Measurements from ENCODE around the gene MATN3.
A peak's percentile ranks its signal among the peaks of the same experiment; 100 is the strongest.

Gene MATN3

DNA sequence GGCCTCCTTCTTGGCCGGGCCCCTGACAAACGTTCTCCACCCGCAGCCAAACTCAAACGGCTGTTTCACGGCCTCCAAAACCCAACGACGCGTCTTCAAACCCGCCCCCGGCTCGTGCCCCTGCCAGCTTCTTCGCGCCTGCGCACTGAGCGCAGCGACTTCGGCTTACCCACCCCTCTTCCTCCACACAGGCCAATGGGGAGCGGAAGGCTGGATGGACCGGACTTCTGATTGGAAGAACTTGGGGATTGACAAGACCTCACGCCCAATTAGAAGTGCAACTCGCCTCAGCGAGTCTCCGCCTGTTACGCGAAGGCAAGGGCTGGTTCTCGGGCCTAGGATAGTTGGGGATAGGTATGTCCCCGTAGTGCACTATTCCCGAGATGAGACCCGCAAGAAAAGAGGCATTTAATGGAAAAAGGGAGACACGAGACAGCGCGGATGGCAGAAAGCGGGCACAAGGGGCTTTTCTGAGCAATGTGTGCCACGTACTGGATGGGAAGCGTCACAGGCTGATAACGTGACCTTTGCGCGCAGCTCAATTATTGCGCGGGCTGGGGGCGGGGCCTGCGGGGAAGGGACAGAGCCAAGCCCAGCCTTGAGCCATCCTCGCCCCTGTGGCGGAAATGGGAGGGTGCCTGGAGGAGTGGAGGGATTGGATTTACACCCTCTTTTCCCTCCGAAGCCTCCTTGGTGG lies 39.2 kb upstream of the MATN3 start, which contains the start of gene LAPTM4A:
LAPTM4A (minus strand) TSS at position 97 of the 697 bp plus-strand sequence. CDS start 108 bp downstream, outside the sequence.
- H3K36me3 ChIP-seq (ENCODE audit: insufficient read depth, low read length): no peaks in the 10 kb centered on the region
- H2AFZ ChIP-seq (ENCODE audit: low read length): peak within 1 kb of the TSS; percentile 99
- peaks cover 27% of the 10 kb centered on the region for H3K27me3 ChIP-seq (ENCODE audit: insufficient read depth, low read length, poor library complexity, severe bottlenecking)
- H3K9me3 ChIP-seq (ENCODE audit: insufficient read depth, low read depth, low read length): no peaks in the 10 kb centered on the region
- H3K4me2 ChIP-seq (ENCODE audit: low read depth, low read length, poor library complexity, severe bottlenecking): peak within 1 kb of the TSS; percentile 97
- H3F3A ChIP-seq (ENCODE audit: low read depth): no peaks in the 10 kb centered on the region
- no peaks in the 10 kb centered on the region for H3K9me2 ChIP-seq (replicated peaks; ENCODE audit: low read depth, low read length)
- H3K4me1 ChIP-seq (ENCODE audit: insufficient read depth, low read length, poor library complexity, severe bottlenecking): peaks cover 22% of the 10 kb centered on the region
- H3K79me2 ChIP-seq (ENCODE audit: insufficient read depth, low read length): peaks cover 45% of the 10 kb centered on the region
- peaks cover 33% of the 10 kb centered on the region for H4K20me1 ChIP-seq (ENCODE audit: insufficient read depth, low read length, poor library complexity, severe bottlenecking)
- H3K4me3 ChIP-seq (ENCODE audit: low read length, poor library complexity, severe bottlenecking): peak within 1 kb of the TSS; percentile 88
- H3K9ac ChIP-seq (ENCODE audit: low read depth, low read length, poor library complexity, severe bottlenecking): peak within 1 kb of the TSS; percentile 93
- TF ChIP-seq, protein P1, sequence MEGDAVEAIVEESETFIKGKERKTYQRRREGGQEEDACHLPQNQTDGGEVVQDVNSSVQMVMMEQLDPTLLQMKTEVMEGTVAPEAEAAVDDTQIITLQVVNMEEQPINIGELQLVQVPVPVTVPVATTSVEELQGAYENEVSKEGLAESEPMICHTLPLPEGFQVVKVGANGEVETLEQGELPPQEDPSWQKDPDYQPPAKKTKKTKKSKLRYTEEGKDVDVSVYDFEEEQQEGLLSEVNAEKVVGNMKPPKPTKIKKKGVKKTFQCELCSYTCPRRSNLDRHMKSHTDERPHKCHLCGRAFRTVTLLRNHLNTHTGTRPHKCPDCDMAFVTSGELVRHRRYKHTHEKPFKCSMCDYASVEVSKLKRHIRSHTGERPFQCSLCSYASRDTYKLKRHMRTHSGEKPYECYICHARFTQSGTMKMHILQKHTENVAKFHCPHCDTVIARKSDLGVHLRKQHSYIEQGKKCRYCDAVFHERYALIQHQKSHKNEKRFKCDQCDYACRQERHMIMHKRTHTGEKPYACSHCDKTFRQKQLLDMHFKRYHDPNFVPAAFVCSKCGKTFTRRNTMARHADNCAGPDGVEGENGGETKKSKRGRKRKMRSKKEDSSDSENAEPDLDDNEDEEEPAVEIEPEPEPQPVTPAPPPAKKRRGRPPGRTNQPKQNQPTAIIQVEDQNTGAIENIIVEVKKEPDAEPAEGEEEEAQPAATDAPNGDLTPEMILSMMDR (conservative IDR thresholded peaks at IDR 0.05; ENCODE audit: low read length): no peak
- no peak for TF ChIP-seq EZH2phosphoT487 (IDR thresholded peaks at IDR 0.05; ENCODE audit: borderline replicate concordance)

DNA sequence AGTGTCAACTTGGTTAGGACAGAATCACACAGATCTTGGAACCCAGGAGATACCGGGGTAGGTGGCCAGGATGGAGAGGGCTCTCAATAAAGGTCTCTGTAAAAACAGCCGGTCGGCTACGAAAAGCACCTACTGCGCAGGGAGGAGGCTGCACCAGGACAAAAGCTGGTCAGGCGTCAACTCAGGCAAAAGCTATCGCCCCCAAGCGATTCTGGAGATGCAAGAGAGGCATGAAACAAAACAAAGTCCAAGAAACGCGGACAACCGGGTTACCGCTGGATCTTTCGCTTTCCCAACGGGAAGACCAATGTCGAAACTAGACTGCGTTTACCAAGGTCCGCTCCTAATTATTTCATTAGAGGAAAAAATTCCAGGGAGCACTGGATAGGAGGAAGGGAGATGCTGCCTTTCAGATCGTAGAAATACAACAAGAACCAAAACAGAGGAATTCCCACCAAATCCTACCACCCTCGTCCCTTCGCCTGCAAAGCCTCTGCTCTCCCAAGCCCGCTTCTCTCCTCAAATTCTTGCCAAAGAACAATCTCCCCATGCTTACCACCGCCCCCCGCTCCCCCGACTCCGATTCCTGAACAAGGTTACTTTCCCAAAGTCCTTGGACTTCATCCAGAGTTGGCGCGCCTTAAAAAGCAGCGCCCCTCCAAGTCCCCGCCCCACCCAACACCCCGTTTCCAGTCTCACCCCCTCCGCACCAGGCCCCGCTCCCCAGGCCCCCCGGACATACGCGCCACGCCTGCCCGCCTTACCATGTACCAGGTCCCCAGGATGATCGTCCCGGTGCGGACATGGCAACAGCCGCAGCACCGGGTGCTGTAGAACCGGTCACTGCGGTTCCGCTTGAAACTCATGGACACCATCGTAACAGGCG lies 38.4 kb upstream of the MATN3 start:
- Histone ChIP-seq H3K9ac (ENCODE audit: low read depth, low read length, poor library complexity, severe bottlenecking) (peak overlapping the region; percentile 93), H4K20me1 (ENCODE audit: insufficient read depth, low read length, poor library complexity, severe bottlenecking) (peaks cover 40% of the 10 kb centered on the region), H3K4me1 (ENCODE audit: insufficient read depth, low read length, poor library complexity, severe bottlenecking) (peaks cover 22% of the 10 kb centered on the region), H3K27me3 (ENCODE audit: insufficient read depth, low read length, poor library complexity, severe bottlenecking) (peaks cover 19% of the 10 kb centered on the region), H3F3A (ENCODE audit: low read depth) (no peaks in the 10 kb centered on the region), H3K9me2 (replicated peaks; ENCODE audit: low read depth, low read length) (no peaks in the 10 kb centered on the region), H3K4me2 (ENCODE audit: low read depth, low read length, poor library complexity, severe bottlenecking) (peak overlapping the region; percentile 97), H3K79me2 (ENCODE audit: insufficient read depth, low read length) (peaks cover 52% of the 10 kb centered on the region), H3K9me3 (ENCODE audit: insufficient read depth, low read depth, low read length) (no peaks in the 10 kb centered on the region), H2AFZ (ENCODE audit: low read length) (peak overlapping the region; percentile 71), H3K36me3 (ENCODE audit: insufficient read depth, low read length) (no peaks in the 10 kb centered on the region), H3K4me3 (ENCODE audit: low read length, poor library complexity, severe bottlenecking) (peak overlapping the region; percentile 88)
- no peak for TF ChIP-seq EZH2phosphoT487 (IDR thresholded peaks at IDR 0.05; ENCODE audit: borderline replicate concordance)
- TF ChIP-seq, protein P1 (conservative IDR thresholded peaks at IDR 0.05; ENCODE audit: low read length): peak; percentile 54

DNA sequence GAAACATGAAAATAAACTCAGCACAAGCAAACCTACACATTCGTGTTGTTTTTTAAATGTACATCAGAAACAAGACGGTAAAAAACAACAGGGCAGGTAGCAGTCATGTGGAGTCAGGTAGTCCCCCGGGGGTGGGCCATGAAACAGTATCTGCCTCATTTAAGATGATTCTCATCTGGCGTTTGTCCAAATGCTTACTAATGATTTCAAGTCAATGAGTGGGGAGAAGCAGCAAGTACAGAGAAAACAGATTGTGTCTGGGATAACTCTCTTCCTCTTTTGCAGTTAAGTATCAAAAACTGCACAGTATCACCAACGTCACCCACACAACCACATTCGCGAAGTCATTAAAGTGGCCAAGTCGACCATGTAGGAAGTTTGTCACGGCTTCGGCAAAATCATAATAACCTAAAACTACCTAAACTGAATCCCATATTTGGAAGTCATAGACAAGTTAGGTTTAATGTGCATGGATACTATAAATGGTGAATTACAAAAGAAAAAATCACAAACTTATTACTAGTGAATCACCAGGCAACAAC lies 37.7 kb upstream of the MATN3 start:
- Histone ChIP-seq H3K27me3 (ENCODE audit: insufficient read depth, low read length, poor library complexity, severe bottlenecking) (peaks cover 12% of the 10 kb centered on the region), H3F3A (ENCODE audit: low read depth) (no peaks in the 10 kb centered on the region), H3K9me3 (ENCODE audit: insufficient read depth, low read depth, low read length) (no peaks in the 10 kb centered on the region), H3K4me3 (ENCODE audit: low read length, poor library complexity, severe bottlenecking) (peak overlapping the region; percentile 88), H3K4me2 (ENCODE audit: low read depth, low read length, poor library complexity, severe bottlenecking) (peak overlapping the region; percentile 97), H3K9me2 (replicated peaks; ENCODE audit: low read depth, low read length) (no peaks in the 10 kb centered on the region), H3K79me2 (ENCODE audit: insufficient read depth, low read length) (peaks cover 59% of the 10 kb centered on the region), H4K20me1 (ENCODE audit: insufficient read depth, low read length, poor library complexity, severe bottlenecking) (peaks cover 47% of the 10 kb centered on the region), H2AFZ (ENCODE audit: low read length) (no peak overlapping the region), H3K36me3 (ENCODE audit: insufficient read depth, low read length) (no peaks in the 10 kb centered on the region), H3K4me1 (ENCODE audit: insufficient read depth, low read length, poor library complexity, severe bottlenecking) (peaks cover 29% of the 10 kb centered on the region), H3K9ac (ENCODE audit: low read depth, low read length, poor library complexity, severe bottlenecking) (peak overlapping the region; percentile 93)
- no peak for TF ChIP-seq EZH2phosphoT487 (IDR thresholded peaks at IDR 0.05; ENCODE audit: borderline replicate concordance)
- TF ChIP-seq, protein P1 (conservative IDR thresholded peaks at IDR 0.05; ENCODE audit: low read length): no peak
